ENCODE measurements around the gene ICA1L.
"Not testable (repeated sequence)": the region's sequence is repeated elsewhere in the genome, so short reads cannot be mapped to it uniquely, and the experiment has no call there.

The ICA1L gene

GRCh38 chr2:202847693-202848524 is 23.7 kb downstream of the ICA1L start:
- DNase-seq: no peak

- DNase-seq: no peak
These were observed 26.9 kb downstream of the ICA1L start for GRCh38 chr2:202844656-202845055.

- DNase-seq: no peak
These were observed 28.9 kb downstream of the ICA1L start for GRCh38 chr2:202842690-202843089.

- no peak for DNase-seq
These were observed 30.3 kb downstream of the ICA1L start for GRCh38 chr2:202841090-202841867.

- peak; percentile 52 for DNase-seq
These were observed 40.0 kb downstream of the ICA1L start for GRCh38 chr2:202831242-202832220.

GRCh38 chr2:202824901-202825300 is 46.7 kb downstream of the ICA1L start:
- no peak for DNase-seq

- DNase-seq: no peak
These were observed 49.2 kb downstream of the ICA1L start for GRCh38 chr2:202822411-202822810.

GRCh38 chr2:202821206-202822160 is 50.1 kb downstream of the ICA1L start:
- DNase-seq: no peak

- DNase-seq: no peak
These were observed 53.2 kb downstream of the ICA1L start for GRCh38 chr2:202818321-202818720.

- DNase-seq: no peak
These were observed 53.8 kb downstream of the ICA1L start for GRCh38 chr2:202817771-202818170.

GRCh38 chr2:202815548-202816360 is 55.8 kb downstream of the ICA1L start:
- DNase-seq: no peak

- DNase-seq: no peak
These were observed 57.3 kb downstream of the ICA1L start for GRCh38 chr2:202814226-202814625.

- no peak for DNase-seq
These were observed 58.2 kb downstream of the ICA1L start for GRCh38 chr2:202813387-202813786.

GRCh38 chr2:202808754-202809153 is 62.8 kb downstream of the ICA1L start:
- no peak for DNase-seq

GRCh38 chr2:202807431-202808138 is 64.0 kb downstream of the ICA1L start:
- DNase-seq: not testable (repeated sequence)

- not testable (repeated sequence) for DNase-seq
These were observed 65.7 kb downstream of the ICA1L start for GRCh38 chr2:202805911-202806310.

GRCh38 chr2:202797944-202798343 is 73.6 kb downstream of the ICA1L start:
- DNase-seq: no peak

- DNase-seq: no peak
These were observed 80.9 kb downstream of the ICA1L start for GRCh38 chr2:202790676-202791075.

- no peak for DNase-seq
These were observed 84.7 kb downstream of the ICA1L start for GRCh38 chr2:202786842-202787241.

GRCh38 chr2:202782940-202783558 is 88.5 kb downstream of the ICA1L start:
- DNase-seq: no peak

All from stimulated activated CD8-positive, alpha-beta memory T cell treated with anti-CD3 and anti-CD28 coated beads, Interleukin-4, amount 100 ng/mL, for 48 hours (primary cell).